GM10266 (cell line): ENCODE measurements around the gene GFAP.
A peak's percentile ranks its signal among the peaks of the same experiment; 100 is the strongest.

Experiments used
- DNase-seq: peaks from one replicate; pipeline ENCODE4 v3.0.0; 2012; ENCODE audit errors: extremely low spot score
- TF ChIP-seq, protein P1 (sequence below): IDR thresholded peaks from 2 replicates; pipeline ENCODE4 v1.5.1; 2012; ENCODE audit warnings: mild to moderate bottlenecking, low read depth; ENCODE audit not compliant: control insufficient read depth, insufficient read depth; ENCODE audit errors: missing control alignments

GFAP gene

DNA sequence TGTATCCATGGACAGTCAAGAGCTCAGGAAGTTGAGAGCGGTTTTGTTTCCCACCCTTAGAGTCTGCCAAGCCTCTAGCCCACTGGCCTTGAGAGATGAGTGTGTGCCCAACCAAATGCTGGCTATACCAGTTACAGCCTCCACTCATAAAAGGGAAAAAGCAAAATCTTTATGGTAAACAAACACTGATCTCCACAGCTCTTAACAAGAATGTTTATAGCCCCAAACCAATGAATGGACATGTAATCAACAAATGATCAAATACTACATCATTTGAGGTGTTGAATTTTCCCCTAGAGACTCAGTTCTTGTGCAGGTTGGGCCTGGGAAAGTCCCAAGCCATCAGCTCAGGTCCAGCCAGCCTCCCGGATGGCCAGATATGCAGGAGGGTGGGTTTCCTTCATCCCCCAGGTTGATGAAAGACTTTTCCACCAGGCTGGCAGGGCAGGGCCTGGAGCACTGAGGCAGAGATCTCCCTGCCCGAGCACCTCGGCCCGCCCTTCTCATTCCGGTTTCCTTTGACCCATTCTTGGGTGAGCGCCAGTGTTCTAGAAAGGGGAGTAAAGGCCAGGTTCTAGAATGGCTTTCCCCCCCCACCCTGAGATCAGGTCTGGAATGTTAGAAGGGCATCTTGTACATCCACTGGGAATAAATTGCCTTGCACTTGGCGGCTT, 12.2 kb downstream of the GFAP start:
- TF ChIP-seq, protein P1, sequence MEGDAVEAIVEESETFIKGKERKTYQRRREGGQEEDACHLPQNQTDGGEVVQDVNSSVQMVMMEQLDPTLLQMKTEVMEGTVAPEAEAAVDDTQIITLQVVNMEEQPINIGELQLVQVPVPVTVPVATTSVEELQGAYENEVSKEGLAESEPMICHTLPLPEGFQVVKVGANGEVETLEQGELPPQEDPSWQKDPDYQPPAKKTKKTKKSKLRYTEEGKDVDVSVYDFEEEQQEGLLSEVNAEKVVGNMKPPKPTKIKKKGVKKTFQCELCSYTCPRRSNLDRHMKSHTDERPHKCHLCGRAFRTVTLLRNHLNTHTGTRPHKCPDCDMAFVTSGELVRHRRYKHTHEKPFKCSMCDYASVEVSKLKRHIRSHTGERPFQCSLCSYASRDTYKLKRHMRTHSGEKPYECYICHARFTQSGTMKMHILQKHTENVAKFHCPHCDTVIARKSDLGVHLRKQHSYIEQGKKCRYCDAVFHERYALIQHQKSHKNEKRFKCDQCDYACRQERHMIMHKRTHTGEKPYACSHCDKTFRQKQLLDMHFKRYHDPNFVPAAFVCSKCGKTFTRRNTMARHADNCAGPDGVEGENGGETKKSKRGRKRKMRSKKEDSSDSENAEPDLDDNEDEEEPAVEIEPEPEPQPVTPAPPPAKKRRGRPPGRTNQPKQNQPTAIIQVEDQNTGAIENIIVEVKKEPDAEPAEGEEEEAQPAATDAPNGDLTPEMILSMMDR: no peak
- DNase-seq: no peak

DNA sequence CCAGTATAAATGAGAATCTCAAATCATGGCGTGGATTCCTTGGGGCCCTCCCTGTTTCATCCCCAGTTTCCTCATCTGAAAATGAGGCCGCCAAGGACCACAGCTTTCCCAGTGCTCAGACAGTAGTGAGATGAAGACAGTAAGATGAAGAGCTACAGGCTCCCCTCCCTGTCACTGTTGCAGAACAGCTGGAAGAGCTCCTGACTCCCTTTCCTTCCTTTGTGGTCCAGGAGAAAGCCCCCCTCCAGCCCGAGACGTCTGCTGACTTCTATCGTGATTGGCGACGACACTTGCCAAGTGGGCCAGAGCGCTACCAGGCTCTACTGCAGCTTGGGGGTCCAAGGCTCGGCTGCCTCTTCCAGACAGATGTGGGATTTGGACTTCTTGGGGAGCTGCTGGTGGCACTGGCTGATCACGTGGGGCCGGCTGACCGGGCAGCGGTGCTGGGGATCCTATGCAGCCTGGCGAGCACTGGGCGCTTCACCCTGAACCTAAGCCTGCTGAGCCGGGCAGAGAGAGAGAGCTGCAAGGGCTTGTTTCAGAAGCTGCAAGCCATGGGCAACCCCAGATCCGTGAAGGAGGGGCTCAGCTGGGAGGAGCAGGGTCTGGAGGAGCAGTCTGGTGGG, 13.1 kb downstream of the GFAP start:
- TF ChIP-seq, protein P1: no peak
- no peak for DNase-seq

DNA sequence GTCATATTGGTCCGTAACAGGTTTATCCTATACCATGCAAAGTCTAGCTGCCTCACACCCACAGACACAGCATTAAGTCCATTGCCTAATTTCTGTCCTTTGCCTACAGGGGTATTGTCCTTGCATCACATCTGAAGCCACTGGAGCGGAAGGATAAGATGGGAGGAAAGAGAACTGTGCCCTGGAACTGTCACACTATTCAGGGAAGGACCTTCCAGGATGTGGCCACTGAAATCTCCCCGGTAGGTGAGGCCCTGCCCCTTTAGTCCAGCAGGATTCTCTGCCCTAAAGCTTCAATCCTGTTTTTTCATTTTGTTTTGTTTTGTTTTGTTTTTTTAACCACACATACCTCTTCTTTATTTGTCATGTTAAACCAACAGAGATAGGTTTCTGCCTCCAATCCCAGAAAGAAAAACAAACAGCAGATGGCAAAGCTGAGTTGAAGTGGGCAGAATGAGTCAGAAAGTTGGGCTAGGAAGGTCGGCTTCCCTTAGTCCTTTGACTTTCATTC, 13.8 kb downstream of the GFAP start:
- TF ChIP-seq, protein P1: no peak
- DNase-seq: no peak

DNA sequence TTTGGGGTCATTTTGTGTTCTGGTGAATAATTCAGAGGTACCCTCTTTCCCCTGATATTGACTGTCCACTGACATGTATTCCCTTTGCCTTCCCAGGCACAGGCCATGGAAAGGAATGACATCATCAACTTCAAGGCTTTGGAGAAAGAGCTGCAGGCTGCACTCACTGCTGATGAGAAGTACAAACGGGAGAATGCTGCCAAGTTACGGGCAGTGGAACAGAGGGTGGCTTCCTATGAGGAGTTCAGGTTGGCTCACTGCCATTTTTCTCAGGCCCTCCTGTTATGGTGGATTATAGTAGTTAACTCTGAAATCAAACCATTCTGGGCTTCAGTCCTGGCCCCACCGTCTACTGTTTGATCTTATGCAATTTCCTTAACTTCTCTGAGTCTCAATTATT, 14.4 kb downstream of the GFAP start:
- DNase-seq: no peak
- TF ChIP-seq, protein P1: no peak

DNA sequence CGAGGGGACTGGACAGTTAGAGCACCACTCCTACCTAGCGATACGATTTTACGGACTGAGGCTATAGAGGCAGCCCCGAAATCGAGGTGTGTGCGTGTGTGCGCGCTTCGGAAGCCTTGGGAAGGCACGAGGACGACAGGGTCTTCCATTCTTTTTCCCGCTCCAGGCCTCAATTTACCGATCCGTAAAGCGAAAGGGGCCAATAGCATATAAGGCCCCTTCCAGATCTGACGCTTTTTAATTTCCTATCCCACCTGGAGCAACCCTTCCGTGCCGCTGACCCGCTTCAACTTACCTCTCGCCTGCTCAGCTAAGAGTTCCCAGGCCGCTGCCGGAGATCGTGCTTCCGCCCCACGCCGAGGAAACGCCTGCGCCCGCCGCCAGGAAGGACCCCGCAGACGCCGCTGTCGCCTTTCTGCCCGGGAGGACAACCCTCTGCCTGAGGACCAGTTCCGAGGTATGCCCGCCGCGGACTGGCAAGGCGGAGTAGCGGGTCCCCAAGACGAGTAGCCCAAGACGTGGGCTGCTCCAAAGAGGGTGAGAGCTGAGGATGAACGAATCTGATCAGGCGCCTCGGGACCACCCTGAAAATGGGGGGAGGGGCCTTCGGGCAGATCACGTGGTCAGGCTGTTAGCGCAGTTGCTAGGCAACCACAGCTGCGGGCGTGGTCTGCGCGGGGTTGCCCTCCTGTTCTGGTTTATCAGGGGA, 16.1 kb downstream of the GFAP start, which contains the start of gene EFTUD2:
TSS of gene EFTUD2 (minus strand) at position 372 of the 709 bp plus-strand sequence. CDS start 4,924 bp downstream, outside the sequence.
- TF ChIP-seq, protein P1: no peak
- peak; percentile 92 for DNase-seq

DNA sequence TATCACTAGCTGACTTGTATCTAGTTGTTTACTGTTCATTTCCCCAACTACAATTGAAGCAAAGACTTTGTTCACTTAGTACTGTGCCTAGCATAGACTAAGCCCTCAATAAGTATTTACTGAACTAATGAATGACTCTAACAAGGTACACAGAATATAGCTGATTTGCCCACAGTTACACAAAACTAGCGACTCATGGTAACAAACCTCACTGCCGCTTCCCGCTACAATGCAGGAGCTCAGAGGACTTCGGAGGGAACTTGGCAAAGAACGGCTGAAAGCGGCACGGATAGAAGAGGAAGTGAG, 16.6 kb downstream of the GFAP start:
- DNase-seq: no peak
- TF ChIP-seq, protein P1: no peak
